ENCODE results near the gene ZNF654. TPM values are rescaled to one million over a fixed set of nuclear protein-coding genes. Genes with fewer than 3 reads are reported as not detected.

Gene ZNF654
- total RNA-seq, 1 donor from 2014 or later: 16.7 TPM

GRCh38 chr3:88189361-88189810 is 130.3 kb downstream of the ZNF654 start:
- no peaks in the 10 kb centered on the region for H3K27me3 ChIP-seq
- no peaks in the 10 kb centered on the region for H3K36me3 ChIP-seq
- H3K9me3 ChIP-seq: no peaks in the 10 kb centered on the region
- no peaks in the 10 kb centered on the region for H3K4me1 ChIP-seq
- no peak for TF ChIP-seq CTCF (IDR thresholded peaks at IDR 0.05)
- intact Hi-C loops (cut with DNase I): no loop called here
- no peak for DNase-seq (ENCODE audit: extremely low spot score in 2 of 2)
- no peak overlapping the region for H3K4me3 ChIP-seq
- no peak overlapping the region for H3K27ac ChIP-seq

GRCh38 chr3:88191872-88192409 is 132.9 kb downstream of the ZNF654 start:
- intact Hi-C loops (cut with DNase I): no loop called here
- Histone ChIP-seq H3K36me3 (no peaks in the 10 kb centered on the region), H3K4me3 (no peak overlapping the region), H3K4me1 (no peaks in the 10 kb centered on the region), H3K27ac (no peak overlapping the region), H3K9me3 (no peaks in the 10 kb centered on the region), H3K27me3 (no peaks in the 10 kb centered on the region)
- DNase-seq (ENCODE audit: extremely low spot score in 2 of 2): no peak
- no peak for TF ChIP-seq CTCF (IDR thresholded peaks at IDR 0.05)
- TF ChIP-seq POLR2AphosphoS5 (IDR thresholded peaks at IDR 0.05; ENCODE audit: insufficient read depth in 1 of 2, low read depth in 1 of 2): no peak
- TF ChIP-seq POLR2A (IDR thresholded peaks at IDR 0.05): no peak

- Histone ChIP-seq H3K36me3 (no peaks in the 10 kb centered on the region), H3K27ac (no peak overlapping the region), H3K27me3 (no peaks in the 10 kb centered on the region), H3K9me3 (no peaks in the 10 kb centered on the region), H3K4me1 (no peaks in the 10 kb centered on the region), H3K4me3 (no peak overlapping the region)
- no peak for TF ChIP-seq POLR2A (IDR thresholded peaks at IDR 0.05)
- TF ChIP-seq CTCF (IDR thresholded peaks at IDR 0.05): no peak
- TF ChIP-seq POLR2AphosphoS5 (IDR thresholded peaks at IDR 0.05; ENCODE audit: insufficient read depth in 1 of 2, low read depth in 1 of 2): no peak
- intact Hi-C loops (cut with DNase I): no loop called here
- no peak for DNase-seq (ENCODE audit: extremely low spot score in 2 of 2)
Measured at GRCh38 chr3:88192631-88193030, 133.6 kb downstream of the ZNF654 start.

Other genes with a start within 250 kb of the ZNF654 start
- gene CGGBP1, start 250 bp upstream of the ZNF654 start, total RNA-seq: 53.3 TPM
- 16.0 TPM for gene C3orf38, start 90.7 kb downstream of the ZNF654 start, total RNA-seq